Measurements from ENCODE around the gene GLIS1. TPM values are rescaled to one million over a fixed set of nuclear protein-coding genes. Genes with fewer than 3 reads are reported as not detected.

Gene GLIS1
- total and polyA plus RNA-seq, 2 experiments from 2014 or later: 0.26 to 0.31 TPM

- no peak for TF ChIP-seq ZNF462 (CRISPR knock-in tag; IDR thresholded peaks at IDR 0.05)
Measured at GRCh38 chr1:53547231-53547790, 191.7 kb downstream of the GLIS1 start (continued).

- Histone ChIP-seq H3F3A (replicated peaks; ENCODE audit: low read depth) (no peaks in the 10 kb centered on the region), H3K4me3 (no peak overlapping the region), H2AFZ (no peak overlapping the region), H3K36me3 (ENCODE audit: insufficient read depth) (no peaks in the 10 kb centered on the region), H3K79me2 (replicated peaks; ENCODE audit: insufficient read depth) (no peaks in the 10 kb centered on the region), H3K27me3 (ENCODE audit: insufficient read depth) (no peaks in the 10 kb centered on the region), H3K9me2 (ENCODE audit: insufficient read depth) (no peaks in the 10 kb centered on the region), H3K4me2 (no peak overlapping the region), H3K4me1 (ENCODE audit: insufficient read depth) (no peaks in the 10 kb centered on the region), H3K27ac (ENCODE audit: low read depth) (no peak overlapping the region), H4K20me1 (replicated peaks; ENCODE audit: insufficient read depth) (no peaks in the 10 kb centered on the region)
- ATAC-seq: no peak
- DNase-seq (ENCODE audit: low spot score): no peak
- peaks cover 12% of the 10 kb centered on the region for H3K4me1 Mint-ChIP-seq
- H3K36me3 Mint-ChIP-seq (ENCODE audit: low read depth): no peaks in the 10 kb centered on the region
- peaks cover 18% of the 10 kb centered on the region for H3K27me3 Mint-ChIP-seq (ENCODE audit: insufficient read depth, low read depth, poor library complexity)
- no peaks in the 10 kb centered on the region for H3K9me3 Mint-ChIP-seq
- H3K27ac Mint-ChIP-seq: no peak overlapping the region
- no peak overlapping the region for H3K4me3 Mint-ChIP-seq
- TF ChIP-seq NANOG (IDR thresholded peaks at IDR 0.05; ENCODE audit: borderline replicate concordance) (no peak), ZNF462 (CRISPR knock-in tag; IDR thresholded peaks at IDR 0.05) (no peak), ZNF331 (CRISPR knock-in tag; IDR thresholded peaks at IDR 0.05; ENCODE audit: low read depth) (no peak), CREB1 (CRISPR knock-in tag; IDR thresholded peaks at IDR 0.05; ENCODE audit: low read depth) (no peak), JUNB (IDR thresholded peaks at IDR 0.05; ENCODE audit: unreplicated experiment) (no peak), EZH2phosphoT487 (IDR thresholded peaks at IDR 0.05; ENCODE audit: unreplicated experiment) (no peak), POLR2AphosphoS5 (IDR thresholded peaks at IDR 0.05; ENCODE audit: low read depth) (no peak), ZNF114 (CRISPR knock-in tag; IDR thresholded peaks at IDR 0.05) (no peak)
Measured at GRCh38 chr1:53546409-53547155, 192.4 kb downstream of the GLIS1 start.

Measured in GM23338 (cell line).